Body of pancreas (tissue), 4 donors: ENCODE measurements around the gene UTS2.

ENCODE experiments used
- CTCF ChIP-seq, 7 experiments: fragments of 450-650 bp in 4 of 7; fragments of 200-600 bp in 3 of 7; sonication (generic) in 3 of 7; IDR thresholded peaks; one replicate each; pipeline ENCODE4 v1.5.1; 2016 to 2019; ENCODE audit warnings: antibody characterized with exemption in 7 of 7
- POLR2A ChIP-seq, 3 donors: fragments of 450-650 bp; IDR thresholded peaks; one replicate each; pipeline ENCODE4 v1.6.1; 2016; ENCODE audit warnings: antibody characterized with exemption in 3 of 3, mild to moderate bottlenecking in 2 of 3

- no peak for TF ChIP-seq CTCF (IDR thresholded peaks at IDR 0.05)
- no peak for TF ChIP-seq POLR2A (IDR thresholded peaks at IDR 0.05)
Measured at GRCh38 chr1:7810395-7810794, 42.5 kb downstream of the UTS2 start.
